K562 (cell line): Measurements from ENCODE around the gene TRMT2A. TPM values are rescaled to one million over a fixed set of nuclear protein-coding genes. Genes with fewer than 3 reads are reported as not detected.

Source experiments
- DDX20 ChIP-seq: fragments of 450-650 bp; IDR thresholded peaks from 2 replicates; pipeline ENCODE4 v1.6.1; 2016; ENCODE audit warnings: missing genetic modification characterization, low read depth, mild to moderate bottlenecking, missing compliant biosample characterization, moderate library complexity
- DIDO1 ChIP-seq: fragments of 450-650 bp; IDR thresholded peaks from 2 replicates; pipeline ENCODE4 v1.6.1; 2016; ENCODE audit warnings: low read depth, missing biosample characterization, missing genetic modification characterization
- DNMT1 ChIP-seq: fragments of 450-650 bp; IDR thresholded peaks from 2 replicates; pipeline ENCODE4 v1.6.1; 2016; ENCODE audit warnings: antibody characterized with exemption, mild to moderate bottlenecking
- E2F1 ChIP-seq: sonication (generic); formaldehyde crosslinking; IDR thresholded peaks from 2 replicates; pipeline ENCODE4 v1.8.1; 2023; ENCODE audit warnings: mild to moderate bottlenecking, missing genetic modification reagents, moderate library complexity
- HIVEP1 ChIP-seq: fragments of 250-450 bp; sonication (Bioruptor Pico); IDR thresholded peaks from 2 replicates; pipeline ENCODE4 v1.4.0; 2020; ENCODE audit warnings: mild to moderate bottlenecking
- HSF4 ChIP-seq: fragments of 250-450 bp; sonication (Bioruptor Pico); IDR thresholded peaks from 2 replicates; pipeline ENCODE4 v2.1.2; 2022; ENCODE audit warnings: mild to moderate bottlenecking, moderate library complexity, borderline replicate concordance
- MBD2 ChIP-seq: sonication (generic); IDR thresholded peaks from 2 replicates; pipeline ENCODE4 v1.6.1; 2016; ENCODE audit warnings: low read depth, borderline replicate concordance
- NFIX ChIP-seq: fragments of 250-450 bp; sonication (Bioruptor Pico); IDR thresholded peaks from 2 replicates; pipeline ENCODE4 v1.4.0; 2020; ENCODE audit warnings: low read depth, mild to moderate bottlenecking, moderate library complexity
- NFXL1 ChIP-seq: fragments of 450-650 bp; formaldehyde crosslinking; IDR thresholded peaks from 2 replicates; pipeline ENCODE4 v1.4.0; 2021; ENCODE audit warnings: mild to moderate bottlenecking
- NR2F6 ChIP-seq: fragments of 450-650 bp; formaldehyde crosslinking; IDR thresholded peaks from 2 replicates; pipeline ENCODE4 v1.4.0; 2020; ENCODE audit warnings: mild to moderate bottlenecking
- PHB ChIP-seq: fragments of 250-450 bp; sonication (Bioruptor Pico); IDR thresholded peaks from 2 replicates; pipeline ENCODE4 v1.5.0; 2021
- SMARCC2 ChIP-seq: fragments of 450-650 bp; IDR thresholded peaks from 2 replicates; pipeline ENCODE4 v1.6.1; 2017; ENCODE audit warnings: antibody characterized with exemption, moderate library complexity, mild to moderate bottlenecking, low read depth
- STAT6 ChIP-seq: sonication (generic); formaldehyde crosslinking; IDR thresholded peaks from 2 replicates; pipeline ENCODE4 v1.8.1; 2023; ENCODE audit warnings: mild to moderate bottlenecking, missing genetic modification reagents
- TAF7 ChIP-seq: fragments of 450-650 bp; IDR thresholded peaks from 2 replicates; pipeline ENCODE4 v1.6.1; 2016; ENCODE audit warnings: missing genetic modification characterization, missing compliant biosample characterization
- THRAP3 ChIP-seq: fragments of 450-650 bp; IDR thresholded peaks from 2 replicates; pipeline ENCODE4 v1.6.1; 2016; ENCODE audit warnings: mild to moderate bottlenecking, inconsistent platforms, borderline replicate concordance
- ZBTB9 ChIP-seq: fragments of 450-650 bp; formaldehyde crosslinking; IDR thresholded peaks from 2 replicates; pipeline ENCODE4 v1.4.0; 2020; ENCODE audit warnings: mild to moderate bottlenecking, moderate library complexity
- ZNF445 ChIP-seq: fragments of 250-450 bp; sonication (Bioruptor Pico); IDR thresholded peaks from 2 replicates; pipeline ENCODE4 v1.4.0; 2020; ENCODE audit warnings: low read depth, mild to moderate bottlenecking, moderate library complexity
- ZNF57 ChIP-seq: fragments of 450-650 bp; formaldehyde crosslinking; IDR thresholded peaks from 2 replicates; pipeline ENCODE4 v1.4.0; 2020; ENCODE audit warnings: mild to moderate bottlenecking, moderate library complexity
- ZNF740 ChIP-seq, 3 experiments: fragments of 200-800 bp in 1 of 3; sonication (Bioruptor generic) in 1 of 3; sonication (generic) in 1 of 3; formaldehyde crosslinking in 1 of 3; IDR thresholded peaks; 2 replicates each; pipeline versions ENCODE4 v1.6.1 to v1.8.0; 2016 to 2022; ENCODE audit warnings: mild to moderate bottlenecking in 2 of 3, missing compliant biosample characterization in 2 of 3, missing genetic modification characterization in 2 of 3, missing genetic modification reagents in 1 of 3
- ZNF76 ChIP-seq: fragments of 250-450 bp; sonication (Bioruptor Pico); IDR thresholded peaks from 2 replicates; pipeline ENCODE4 v1.4.0; 2020; ENCODE audit warnings: mild to moderate bottlenecking, moderate library complexity, borderline replicate concordance
- ZNF79 ChIP-seq: fragments of 250-450 bp; sonication (Bioruptor Pico); IDR thresholded peaks from 2 replicates; pipeline ENCODE4 v1.4.0; 2020; ENCODE audit warnings: low read depth, mild to moderate bottlenecking, moderate library complexity
- polyA plus RNA-seq, 8 experiments: library from polyadenylated mRNA; depleted of rRNA in 4 of 8; stranded (reverse) in 5 of 8; unstranded in 3 of 8; fragments of >200 nt; fragmentation: Nextera tagmentation in 2 of 8; fragmentation: Illumina TruSeq in 1 of 8; extraction: Ambion mirVana in 2 of 8; extraction: Trizol in 1 of 8; gene quantifications; 2 replicates each; pipeline versions ENCODE4 v1.2.1 to v1.2.3, GENCODE V29; 2011 to 2014; ENCODE audit warnings: inconsistent platforms in 1 of 8, missing spikeins in 1 of 8
- total RNA-seq, 7 experiments: library from RNA; depleted of rRNA in 6 of 7; stranded (reverse); fragments of >200 nt in 6 of 7; fragmentation: Illumina TruSeq in 2 of 7; extraction: Trizol in 2 of 7; gene quantifications; 2 replicates each; pipeline versions ENCODE4 v1.2.1 to v1.2.3, GENCODE V29; 2011 to 2021; ENCODE audit warnings: low replicate concordance in 1 of 7

TRMT2A gene
- total and polyA plus RNA-seq, 9 of the 15 experiments (the other 6 are each of a cell fraction or from before 2014, with no cell fraction given) = 1.6 to 265 (median 140) TPM

GRCh38 chr22:20080776-20081654 lies 36.0 kb downstream of the TRMT2A start (continued):
- TF ChIP-seq ZNF740 (CRISPR knock-in tag; IDR thresholded peaks at IDR 0.05) (no peak), ZNF740 (tag; IDR thresholded peaks at IDR 0.05) (peak in 1 of 2 experiments; percentile 63; a peak in 1 of 4 replicates), ZNF79 (CRISPR knock-in tag) (peak; percentile 66; the same call in 1 of the 2 replicates), THRAP3 (no peak), SMARCC2 (no peak), HSF4 (CRISPR knock-in tag) (0 out of 2 replicates have a peak, but pooled peaks have one; percentile 72), STAT6 (CRISPR knock-in tag) (peak; percentile 98), MBD2 (no peak), NFIX (no peak; the same call in 1 of the 2 replicates), DDX20 (tag) (no peak), ZNF445 (CRISPR knock-in tag) (0 out of 2 replicates have a peak, but pooled peaks have one; percentile 8), NR2F6 (CRISPR knock-in tag) (peak; percentile 10; the same call in 1 of the 2 replicates), E2F1 (CRISPR knock-in tag) (peak; percentile 94), PHB (CRISPR knock-in tag) (0 out of 2 replicates have a peak, but pooled peaks have one; percentile 9), DNMT1 (no peak), ZBTB9 (peak; percentile 79), TAF7 (peak; percentile 4), NFXL1 (CRISPR knock-in tag) (0 out of 2 replicates have a peak, but pooled peaks have one; percentile 15), ZNF76 (CRISPR knock-in tag) (peak; percentile 90), ZNF57 (CRISPR knock-in tag) (peak; percentile 60; the same call in 1 of the 2 replicates), HIVEP1 (CRISPR knock-in tag) (peak; percentile 65; the same call in 1 of the 2 replicates), DIDO1 (tag) (no peak)
